Occipital lobe (tissue), 2 donors: ENCODE results near the gene GBP7. TPM values are rescaled to one million over a fixed set of nuclear protein-coding genes. Genes with fewer than 3 reads are reported as not detected.
"Not testable (repeated sequence)": the region's sequence is repeated elsewhere in the genome, so short reads cannot be mapped to it uniquely, and the experiment has no call there.

ENCODE experiments used
- DNase-seq: peaks from one replicate; lab custom pipeline; 2025; lab: John Stamatoyannopoulos, UW
- total RNA-seq: library from RNA; depleted of rRNA; stranded (reverse); fragments of >200 nt; gene quantifications from one replicate; pipeline ENCODE4 v1.2.3, GENCODE V29; 2014

The GBP7 gene
- total RNA-seq, 1 donor from 2014 or later, result not detected

- no peak for DNase-seq
Measured at GRCh38 chr1:89171067-89171438, 4.8 kb downstream of the GBP7 start.

- no peak for DNase-seq
Measured at GRCh38 chr1:89170170-89171066, 5.4 kb downstream of the GBP7 start.

GRCh38 chr1:89169166-89169565, 6.6 kb downstream of the GBP7 start:
- DNase-seq, result no peak

GRCh38 chr1:89167590-89168230, 8.1 kb downstream of the GBP7 start:
- DNase-seq, result no peak

GRCh38 chr1:89166705-89167104, 9.1 kb downstream of the GBP7 start:
- DNase-seq, result no peak

GRCh38 chr1:89165811-89166210, 10.0 kb downstream of the GBP7 start:
- no peak for DNase-seq

GRCh38 chr1:89151047-89151446, 24.8 kb downstream of the GBP7 start:
- no peak for DNase-seq

- DNase-seq, result no peak
Measured at GRCh38 chr1:89149976-89150375, 25.8 kb downstream of the GBP7 start.

GRCh38 chr1:89149229-89149628, 26.6 kb downstream of the GBP7 start:
- peak; percentile 6 for DNase-seq

GRCh38 chr1:89147678-89148658, 27.8 kb downstream of the GBP7 start:
- DNase-seq, result no peak

GRCh38 chr1:89146721-89147120, 29.1 kb downstream of the GBP7 start:
- DNase-seq, result no peak

- no peak for DNase-seq
Measured at GRCh38 chr1:89143484-89143883, 32.3 kb downstream of the GBP7 start.

GRCh38 chr1:89142160-89142559, 33.6 kb downstream of the GBP7 start:
- no peak for DNase-seq

GRCh38 chr1:89133747-89134146, 42.1 kb downstream of the GBP7 start:
- DNase-seq, result no peak

GRCh38 chr1:89130716-89131115, 45.1 kb downstream of the GBP7 start:
- DNase-seq, result no peak

GRCh38 chr1:89129911-89130310, 45.9 kb downstream of the GBP7 start:
- no peak for DNase-seq

- not testable (repeated sequence) for DNase-seq
Measured at GRCh38 chr1:89128003-89128458, 47.8 kb downstream of the GBP7 start.

GRCh38 chr1:89126602-89127565, 48.9 kb downstream of the GBP7 start:
- not testable (repeated sequence) for DNase-seq

GRCh38 chr1:89125913-89126580, 49.8 kb downstream of the GBP7 start, which contains the start of gene GBP2:
TSS of gene GBP2 (minus strand) at chr1:89126114. CDS start at chr1:89121966, 4,148 bp downstream.
- no peak for DNase-seq
